SU-DHL-6 (cell line): ENCODE results near the gene RPH3AL.
"Not testable (repeated sequence)": the region's sequence is repeated elsewhere in the genome, so short reads cannot be mapped to it uniquely, and the experiment has no call there.

Experiments
- H2AFZ ChIP-seq: fragments of 200-600 bp; sonication (generic); 2 replicates; pipeline ENCODE4 v1.6.1; 2014; ENCODE audit warnings: low read depth, mild to moderate bottlenecking, moderate library complexity, mixed read lengths, antibody characterized with exemption, low read length; ENCODE audit not compliant: severe bottlenecking
- H3F3A ChIP-seq: fragments of 200-600 bp; shearing (Covaris generic); 2 replicates; pipeline ENCODE4 v1.6.0; 2016; ENCODE audit warnings: antibody characterized with exemption, mild to moderate bottlenecking; ENCODE audit not compliant: insufficient read depth
- H3K27ac ChIP-seq: fragments of 200-600 bp; sonication (generic); 2 replicates; pipeline ENCODE4 v1.5.1; 2016; ENCODE audit warnings: low read depth, mild to moderate bottlenecking, low read length, moderate library complexity, mixed read lengths
- H3K27me3 ChIP-seq: fragments of 200-600 bp; sonication (generic), shearing (Covaris generic); 2 replicates; pipeline ENCODE4 v1.6.0; 2014; ENCODE audit warnings: mild to moderate bottlenecking, low read length
- H3K36me3 ChIP-seq: fragments of 200-600 bp; sonication (generic); 2 replicates; pipeline ENCODE4 v1.6.1; 2014; ENCODE audit warnings: mild to moderate bottlenecking, low read length, mixed read lengths
- H3K4me2 ChIP-seq: fragments of 300-600, 200-600 bp; shearing (Covaris generic), sonication (generic); 2 replicates; pipeline ENCODE4 v1.6.0; 2014; ENCODE audit warnings: low read length, low read depth, mild to moderate bottlenecking; ENCODE audit not compliant: poor library complexity, severe bottlenecking
- H3K4me3 ChIP-seq: fragments of 200-600 bp; sonication (generic); 2 replicates; pipeline ENCODE4 v1.5.1; 2014; ENCODE audit warnings: antibody characterized with exemption, low read length, mild to moderate bottlenecking, mixed read lengths; ENCODE audit not compliant: insufficient read depth, poor library complexity, severe bottlenecking
- H3K79me2 ChIP-seq: fragments of 200-600 bp; sonication (generic); 2 replicates; pipeline ENCODE4 v1.6.1; 2014; ENCODE audit warnings: mild to moderate bottlenecking, low read length, moderate library complexity; ENCODE audit not compliant: insufficient read depth
- H3K9ac ChIP-seq: fragments of 200-600 bp; sonication (generic); 2 replicates; pipeline ENCODE4 v1.7.0; 2014; ENCODE audit warnings: mild to moderate bottlenecking, low read length
- H3K9me2 ChIP-seq: fragments of 200-600 bp; sonication (generic); replicated peaks from 2 replicates; pipeline ENCODE4 v1.6.1; 2014; ENCODE audit warnings: low read length; ENCODE audit not compliant: insufficient read depth
- H3K9me3 ChIP-seq: fragments of 200-600 bp; sonication (generic); 2 replicates; pipeline ENCODE4 v1.6.1; 2014; ENCODE audit warnings: low read length, mixed read lengths; ENCODE audit not compliant: insufficient read depth
- H4K20me1 ChIP-seq: fragments of 200-600 bp; sonication (generic); 2 replicates; pipeline ENCODE4 v1.6.1; 2014; ENCODE audit warnings: low read depth, mild to moderate bottlenecking, antibody characterized with exemption, low read length, moderate library complexity, mixed read lengths
- CTCF ChIP-seq: fragments of 200-600 bp; sonication (generic); IDR thresholded peaks from one replicate; pipeline ENCODE4 v1.5.1; 2017; ENCODE audit warnings: antibody characterized with exemption, mild to moderate bottlenecking, low read length, moderate library complexity; ENCODE audit not compliant: insufficient read depth, poor library complexity, severe bottlenecking
- EZH2phosphoT487 ChIP-seq: fragments of 200-600 bp; sonication (generic), shearing (Covaris generic); conservative IDR thresholded peaks from 2 replicates; pipeline ENCODE4 v1.6.1; 2018; ENCODE audit warnings: mild to moderate bottlenecking, antibody characterized with exemption, low read length, moderate library complexity, mixed read lengths

The RPH3AL gene

DNA sequence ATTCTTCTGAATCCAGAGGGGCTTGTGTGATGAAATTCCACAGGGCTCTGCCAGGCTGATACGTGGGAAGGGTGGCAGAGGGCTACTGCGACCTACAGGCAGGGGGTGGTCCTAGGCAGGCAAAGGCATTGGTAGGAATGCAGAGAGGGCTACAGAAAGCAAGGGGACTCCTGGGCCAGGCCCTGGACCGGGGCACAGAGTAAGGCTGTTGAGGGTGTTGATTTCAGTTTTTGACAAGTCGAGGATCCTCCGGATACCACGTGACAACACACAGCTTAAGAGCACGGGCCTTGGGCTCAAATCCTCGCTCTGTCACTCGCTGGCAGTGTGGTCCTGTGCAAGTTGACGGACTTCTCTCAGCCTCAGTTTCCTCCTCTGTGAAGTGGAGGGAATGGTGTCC is 152.0 kb downstream of the RPH3AL start:
- Histone ChIP-seq H3K4me2 (no peak overlapping the region), H3K27ac (no peak overlapping the region), H3K9ac (no peak overlapping the region), H2AFZ (no peak overlapping the region), H3K9me3 (no peaks in the 10 kb centered on the region), H3K4me3 (no peak overlapping the region), H3K27me3 (no peaks in the 10 kb centered on the region), H3K79me2 (no peaks in the 10 kb centered on the region), H3F3A (no peaks in the 10 kb centered on the region), H3K36me3 (no peaks in the 10 kb centered on the region), H3K9me2 (no peaks in the 10 kb centered on the region), H4K20me1 (no peaks in the 10 kb centered on the region)
- TF ChIP-seq EZH2phosphoT487: no peak
- TF ChIP-seq CTCF: no peak

DNA sequence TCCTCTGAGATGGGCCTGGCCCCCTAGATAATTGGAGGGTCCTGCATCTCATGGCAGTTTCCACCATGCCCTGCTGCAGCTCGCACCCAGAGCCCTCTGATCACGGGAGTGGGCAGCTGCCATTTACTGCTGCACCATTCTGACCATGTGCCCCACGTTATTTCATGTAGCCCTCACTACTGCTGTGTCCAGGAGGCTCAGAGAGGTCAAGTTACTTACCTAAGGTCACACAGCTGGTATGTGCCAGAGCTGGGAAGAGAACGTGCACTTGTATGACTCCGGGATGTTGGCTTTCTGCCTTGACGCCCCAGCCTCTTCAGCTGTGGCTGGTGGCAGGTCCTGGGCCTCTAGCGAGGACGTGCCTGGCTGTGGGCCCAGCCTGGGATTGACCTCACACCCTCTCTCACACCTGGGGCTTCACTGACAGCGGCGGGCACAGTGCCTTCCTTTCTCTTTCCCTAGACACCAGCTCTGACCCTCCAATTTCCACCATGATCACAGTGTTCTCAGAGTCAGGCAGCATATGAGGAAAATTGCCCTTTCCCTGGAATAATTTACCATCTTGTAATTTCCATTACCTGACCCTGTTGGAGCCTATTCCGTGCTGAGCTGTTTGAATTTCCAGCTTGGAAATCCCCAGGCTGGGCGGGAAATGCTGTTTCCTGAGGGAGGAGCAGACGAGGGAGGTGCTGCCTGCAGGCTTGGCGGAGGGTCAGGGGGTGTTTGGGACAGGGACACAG is 152.6 kb downstream of the RPH3AL start:
- TF ChIP-seq EZH2phosphoT487 (no peak), CTCF (no peak)
- no peaks in the 10 kb centered on the region for H3K27me3 ChIP-seq
- H4K20me1 ChIP-seq: no peaks in the 10 kb centered on the region
- no peaks in the 10 kb centered on the region for H3K36me3 ChIP-seq
- no peak overlapping the region for H3K27ac ChIP-seq
- no peaks in the 10 kb centered on the region for H3K79me2 ChIP-seq
- H3F3A ChIP-seq: no peaks in the 10 kb centered on the region
- H3K4me2 ChIP-seq: no peak overlapping the region
- no peak overlapping the region for H2AFZ ChIP-seq
- no peak overlapping the region for H3K4me3 ChIP-seq
- H3K9me2 ChIP-seq: no peaks in the 10 kb centered on the region
- no peaks in the 10 kb centered on the region for H3K9me3 ChIP-seq
- H3K9ac ChIP-seq: no peak overlapping the region

DNA sequence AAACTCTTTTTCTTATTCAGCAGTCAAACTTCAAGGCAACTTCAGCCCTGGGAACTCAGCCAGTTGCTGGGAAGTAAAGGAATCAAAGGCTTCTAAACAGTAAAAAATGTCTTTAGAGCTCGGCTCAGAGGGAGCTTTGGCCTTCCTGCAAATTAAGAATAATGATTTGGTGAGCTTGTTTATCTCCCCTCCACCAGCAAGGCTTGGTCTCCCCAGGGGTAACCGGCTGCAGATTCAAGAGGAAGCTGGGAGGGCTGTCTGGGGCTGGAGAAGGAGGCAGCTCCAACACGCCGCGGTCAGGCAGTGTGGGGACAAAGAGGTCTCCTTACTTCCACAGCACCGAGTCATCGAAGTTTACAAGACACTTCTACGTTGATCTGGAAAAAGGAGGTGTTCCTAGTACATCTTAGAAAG is 153.4 kb downstream of the RPH3AL start:
- Histone ChIP-seq H2AFZ (no peak overlapping the region), H3K4me2 (no peak overlapping the region), H4K20me1 (no peaks in the 10 kb centered on the region), H3K27me3 (no peaks in the 10 kb centered on the region), H3K36me3 (no peaks in the 10 kb centered on the region), H3K4me3 (no peak overlapping the region), H3K79me2 (no peaks in the 10 kb centered on the region), H3K9ac (no peak overlapping the region), H3K27ac (no peak overlapping the region), H3K9me2 (no peaks in the 10 kb centered on the region), H3F3A (no peaks in the 10 kb centered on the region), H3K9me3 (no peaks in the 10 kb centered on the region)
- TF ChIP-seq EZH2phosphoT487: no peak
- no peak for TF ChIP-seq CTCF

DNA sequence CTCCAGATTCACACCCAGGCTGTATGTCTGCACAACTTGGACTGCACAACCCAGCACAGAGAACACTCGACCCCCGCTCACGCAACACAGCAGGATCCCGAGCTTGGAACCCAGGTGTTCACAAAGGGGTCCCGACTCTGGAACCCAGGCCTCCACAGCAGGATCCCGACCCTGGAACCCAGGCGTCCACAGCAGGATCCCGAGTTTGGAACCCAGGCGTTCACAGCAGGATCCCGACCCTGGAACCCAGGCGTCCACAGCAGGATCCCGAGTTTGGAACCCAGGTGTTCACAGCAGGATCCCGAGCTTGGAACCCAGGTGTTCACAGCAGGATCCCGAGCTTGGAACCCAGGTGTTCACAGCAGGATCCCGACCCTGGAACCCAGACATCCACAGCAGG is 154.4 kb downstream of the RPH3AL start:
- not testable (repeated sequence) for H3K9me3 ChIP-seq, H3K4me3 ChIP-seq

More for the DNA sequence above, 154.4 kb downstream of the RPH3AL start:
- H3K27me3 ChIP-seq, H3K36me3 ChIP-seq, H4K20me1 ChIP-seq, H3K27ac ChIP-seq, H3F3A ChIP-seq, H3K9ac ChIP-seq, H2AFZ ChIP-seq, H3K79me2 ChIP-seq, H3K9me2 ChIP-seq, H3K4me2 ChIP-seq: not testable (repeated sequence)
